Endothelial cell of umbilical vein (primary cell): ENCODE measurements around the gene INO80D. TPM values are rescaled to one million over a fixed set of nuclear protein-coding genes. Genes with fewer than 3 reads are reported as not detected.

Experiments
- BruUV-seq: library from RNA; stranded (reverse); fragments of 400-500 nt; replicated peaks from 2 replicates; lab custom pipeline; 2021; lab: Mats Ljungman, UMichigan
- CTCF ChIA-PET: fragments of 300-600, 350-600 bp; sonication (Branson Sonifier 250); formaldehyde crosslinking; loops from one replicate; lab custom pipeline; 2021; ENCODE audit warnings: antibody characterized with exemption, inconsistent platforms; lab: Charles Lee
- POLR2A ChIA-PET: fragments of 300-600, 350-600 bp; sonication (Branson Sonifier 250); formaldehyde crosslinking; loops from one replicate; lab custom pipeline; 2021; ENCODE audit warnings: antibody characterized with exemption, inconsistent platforms; lab: Charles Lee
- DNase-seq: peaks from one replicate; pipeline ENCODE4 v3.0.0-alpha.2; 2011; ENCODE audit warnings: low read depth, low spot score
- FAIRE-seq: peaks from 2 replicates; lab custom pipeline; 2011; peaks lifted over from hg19 to GRCh38; lab: Jason Lieb, UNC
- H2AFZ ChIP-seq: 2 replicates; pipeline ENCODE4 v1.6.0; 2012; ENCODE audit warnings: low read depth, low read length, control low read depth, inconsistent platforms
- H3K27ac ChIP-seq: 2 replicates; pipeline ENCODE4 v1.5.1; 2011; ENCODE audit warnings: low read depth, mild to moderate bottlenecking, control low read depth, low read length, moderate library complexity; ENCODE audit not compliant: insufficient read depth
- H3K27me3 ChIP-seq, 2 experiments: 2 replicates each; pipeline versions ENCODE4 v1.6.0 to v1.6.1; 2011; ENCODE audit warnings: low read length in 2 of 2, mixed read lengths in 1 of 2; ENCODE audit not compliant: control insufficient read depth in 2 of 2, insufficient read depth in 2 of 2
- H3K36me3 ChIP-seq, 2 experiments: 2 replicates in 1 of 2; 3 replicates in 1 of 2; pipeline ENCODE4 v1.5.1; 2011; ENCODE audit warnings: low read length in 2 of 2, mild to moderate bottlenecking in 1 of 2, moderate library complexity in 1 of 2; ENCODE audit not compliant: control insufficient read depth in 2 of 2, insufficient read depth in 2 of 2; ENCODE audit errors: extremely low read depth in 1 of 2
- H3K4me1 ChIP-seq: 3 replicates; pipeline ENCODE4 v1.5.1; 2011; ENCODE audit warnings: mild to moderate bottlenecking, low read length; ENCODE audit not compliant: control insufficient read depth, insufficient read depth; ENCODE audit errors: extremely low read depth
- H3K4me2 ChIP-seq: 2 replicates; pipeline ENCODE4 v1.6.1; 2011; ENCODE audit warnings: low read length, control low read depth, mixed read lengths; ENCODE audit not compliant: insufficient read depth
- H3K4me3 ChIP-seq, 3 experiments: fragments of 200-600 bp in 1 of 3; sonication (generic), shearing (Covaris generic) in 1 of 3; replicated peaks in 1 of 3; 2 replicates each; pipeline ENCODE4 v1.5.1; 2011 to 2016; ENCODE audit warnings: control low read depth in 3 of 3, low read length in 3 of 3, mild to moderate bottlenecking in 2 of 3, inconsistent platforms in 1 of 3, low read depth in 1 of 3, moderate library complexity in 1 of 3; ENCODE audit not compliant: insufficient read depth in 1 of 3
- H3K79me2 ChIP-seq: 2 replicates; pipeline ENCODE4 v1.6.0; 2012; ENCODE audit warnings: low read length, inconsistent platforms; ENCODE audit not compliant: control insufficient read depth, insufficient read depth
- H3K9ac ChIP-seq: replicated peaks from 2 replicates; pipeline ENCODE3; 2011; ENCODE audit warnings: low read length, control low read depth; ENCODE audit not compliant: insufficient read depth; ENCODE audit errors: extremely low read depth
- H3K9me1 ChIP-seq: replicated peaks from 3 replicates; pipeline ENCODE4 v1.6.0; 2011; ENCODE audit warnings: mild to moderate bottlenecking, low read length; ENCODE audit not compliant: control insufficient read depth, insufficient read depth; ENCODE audit errors: extremely low read depth
- H3K9me3 ChIP-seq: replicated peaks from 2 replicates; pipeline ENCODE4 v1.5.1; 2012; ENCODE audit warnings: low read length, inconsistent platforms; ENCODE audit not compliant: control insufficient read depth, insufficient read depth
- H4K20me1 ChIP-seq: replicated peaks from 2 replicates; pipeline ENCODE3; 2011; ENCODE audit warnings: mild to moderate bottlenecking, low read length; ENCODE audit not compliant: control insufficient read depth, insufficient read depth; ENCODE audit errors: extremely low read depth
- EZH2 ChIP-seq: IDR thresholded peaks from 2 replicates; pipeline ENCODE4 v1.6.1; 2012; ENCODE audit warnings: borderline replicate concordance, low read depth, mild to moderate bottlenecking, moderate library complexity, low read length, inconsistent platforms; ENCODE audit not compliant: severe bottlenecking
- FOS ChIP-seq: IDR thresholded peaks from 2 replicates; pipeline ENCODE4 v1.6.1; 2011; ENCODE audit warnings: mild to moderate bottlenecking, low read length, moderate library complexity, borderline replicate concordance; ENCODE audit not compliant: insufficient read depth
- GATA2 ChIP-seq: IDR thresholded peaks from 2 replicates; pipeline ENCODE4 v1.7.0; 2011; ENCODE audit warnings: low read depth, mild to moderate bottlenecking, moderate library complexity, mixed read lengths, low read length; ENCODE audit not compliant: insufficient read length, insufficient read depth
- JUN ChIP-seq: IDR thresholded peaks from 2 replicates; pipeline ENCODE4 v1.6.1; 2011; ENCODE audit warnings: borderline replicate concordance, low read depth; ENCODE audit not compliant: insufficient read length, insufficient read depth
- MYC ChIP-seq: IDR thresholded peaks from one replicate; pipeline ENCODE4 v1.6.1; 2011; ENCODE audit warnings: mild to moderate bottlenecking, low read depth, low read length
- POLR2A ChIP-seq: IDR thresholded peaks from 2 replicates; pipeline ENCODE4 v1.6.1; 2012; ENCODE audit warnings: low read depth, mild to moderate bottlenecking, control low read depth, low read length
- POLR2AphosphoS5 ChIP-seq: IDR thresholded peaks from 2 replicates; pipeline ENCODE4 v1.6.1; 2012; ENCODE audit warnings: low read depth, mild to moderate bottlenecking, control low read depth, low read length, moderate library complexity; ENCODE audit not compliant: insufficient read depth
- dilution Hi-C: fragments of 300-500 bp; cut with MboI; formaldehyde crosslinking; loops from one replicate; pipeline ENCODE4 v1.15.0; 2019; ENCODE audit warnings: low sequenced_read_pairs; ENCODE audit not compliant: extremely low pct_ligation_motif_present
- intact Hi-C: fragments of 100-400 bp; cut with micrococcal nuclease; formaldehyde crosslinking; loops from one replicate; pipeline ENCODE4 v1.10.0; 2022
- polyA plus RNA-seq, 4 experiments: library from polyadenylated mRNA; depleted of rRNA in 3 of 4; stranded (reverse) in 3 of 4; unstranded in 1 of 4; fragments of >200 nt; gene quantifications; 2 replicates each; pipeline versions ENCODE4 v1.2.1 to v1.2.3, GENCODE V29; 2011 to 2012; ENCODE audit warnings: missing spikeins in 1 of 4
- total RNA-seq: library from RNA; stranded (reverse); gene quantifications from 2 replicates; pipeline ENCODE4 v1.2.3, GENCODE V29; 2021
- TF ChIP-seq, protein P1 (sequence below), 2 donors: IDR thresholded peaks; 1 replicate in 1 of 2; 2 replicates in 1 of 2; pipeline ENCODE4 v1.5.1; 2011; ENCODE audit warnings: low read length in 2 of 2, mild to moderate bottlenecking in 2 of 2, moderate library complexity in 2 of 2, control low read depth in 1 of 2, inconsistent platforms in 1 of 2, low read depth in 1 of 2; ENCODE audit not compliant: insufficient read depth in 1 of 2; ENCODE audit errors: extremely low read depth in 1 of 2
- TF ChIP-seq, protein P2 (sequence below): IDR thresholded peaks from 2 replicates; pipeline ENCODE4 v1.6.1; 2011; ENCODE audit not compliant: insufficient read depth, insufficient read length

INO80D gene
- total and polyA plus RNA-seq, 2 donors (not counting 3 experiments of a cell fraction or from before 2014, with no cell fraction given) = 2.9 to 20.3 TPM

- ChIA-PET CTCF (interaction anchor here (1.1 to 1.7 kb wide), 2 partner anchors 9 to 22 kb away, joined by 3 to 4 read pairs; partner anchors contain the start of gene INO80D), POLR2A (no interaction called here)
- Histone ChIP-seq H3K4me3 (no peak overlapping the region), H3K36me3 (no peaks in the 10 kb centered on the region), H3K4me1 (no peaks in the 10 kb centered on the region), H2AFZ (no peak overlapping the region), H3K27me3 (no peaks in the 10 kb centered on the region), H3K9me1 (no peaks in the 10 kb centered on the region), H3K9ac (no peak overlapping the region), H3K27ac (no peak overlapping the region), H3K9me3 (no peaks in the 10 kb centered on the region), H4K20me1 (no peaks in the 10 kb centered on the region), H3K79me2 (peaks cover 29% of the 10 kb centered on the region), H3K4me2 (no peak overlapping the region)
- no peak for FAIRE-seq
- TF ChIP-seq POLR2A = no peak
- TF ChIP-seq GATA2 = no peak
- TF ChIP-seq, protein P1, sequence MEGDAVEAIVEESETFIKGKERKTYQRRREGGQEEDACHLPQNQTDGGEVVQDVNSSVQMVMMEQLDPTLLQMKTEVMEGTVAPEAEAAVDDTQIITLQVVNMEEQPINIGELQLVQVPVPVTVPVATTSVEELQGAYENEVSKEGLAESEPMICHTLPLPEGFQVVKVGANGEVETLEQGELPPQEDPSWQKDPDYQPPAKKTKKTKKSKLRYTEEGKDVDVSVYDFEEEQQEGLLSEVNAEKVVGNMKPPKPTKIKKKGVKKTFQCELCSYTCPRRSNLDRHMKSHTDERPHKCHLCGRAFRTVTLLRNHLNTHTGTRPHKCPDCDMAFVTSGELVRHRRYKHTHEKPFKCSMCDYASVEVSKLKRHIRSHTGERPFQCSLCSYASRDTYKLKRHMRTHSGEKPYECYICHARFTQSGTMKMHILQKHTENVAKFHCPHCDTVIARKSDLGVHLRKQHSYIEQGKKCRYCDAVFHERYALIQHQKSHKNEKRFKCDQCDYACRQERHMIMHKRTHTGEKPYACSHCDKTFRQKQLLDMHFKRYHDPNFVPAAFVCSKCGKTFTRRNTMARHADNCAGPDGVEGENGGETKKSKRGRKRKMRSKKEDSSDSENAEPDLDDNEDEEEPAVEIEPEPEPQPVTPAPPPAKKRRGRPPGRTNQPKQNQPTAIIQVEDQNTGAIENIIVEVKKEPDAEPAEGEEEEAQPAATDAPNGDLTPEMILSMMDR (IDR thresholded peaks at IDR 0.05; ENCODE audit: extremely low read depth in 1 of 2, insufficient read depth in 1 of 2, low read depth in 1 of 2, low read length in 2 of 2) = no peak
- no peak for TF ChIP-seq JUN
- TF ChIP-seq, protein P2, sequence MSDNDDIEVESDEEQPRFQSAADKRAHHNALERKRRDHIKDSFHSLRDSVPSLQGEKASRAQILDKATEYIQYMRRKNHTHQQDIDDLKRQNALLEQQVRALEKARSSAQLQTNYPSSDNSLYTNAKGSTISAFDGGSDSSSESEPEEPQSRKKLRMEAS = no peak
- TF ChIP-seq MYC = no peak
- TF ChIP-seq POLR2AphosphoS5 = no peak
- TF ChIP-seq EZH2 = no peak
- no peak for TF ChIP-seq FOS
- no TSS peak for BruUV-seq
- no peak for DNase-seq
- intact Hi-C loops = no loop called here
- dilution Hi-C loops = no loop called here
Measured at GRCh38 chr2:206064077-206064476, 21.9 kb downstream of the INO80D start.
